B cell (primary cell): Measurements from ENCODE around the gene APMAP. TPM values are rescaled to one million over a fixed set of nuclear protein-coding genes. Genes with fewer than 3 reads are reported as not detected.

Experiments
- ATAC-seq: fragments of 200-7000 bp; cut with Tn5 transposase; one replicate; pipeline ENCODE4 v1.10.0; 2021; ENCODE audit warnings: low read depth, mild to moderate bottlenecking, moderate number of reproducible peaks, moderate library complexity
- CTCF ChIA-PET: fragments of 350-600 bp; sonication (Branson Sonifier 250); formaldehyde crosslinking; loops from one replicate; lab custom pipeline; 2021; ENCODE audit warnings: antibody characterized with exemption, inconsistent platforms; lab: Charles Lee
- POLR2A ChIA-PET: fragments of 350-600 bp; sonication (Branson Sonifier 250); formaldehyde crosslinking; loops from one replicate; lab custom pipeline; 2021; ENCODE audit warnings: antibody characterized with exemption; lab: Charles Lee
- DNase-seq: peaks from one replicate; pipeline ENCODE4 v3.0.0; 2013
- H2AFZ ChIP-seq: 2 replicates; pipeline ENCODE4 v1.6.1; 2012; ENCODE audit warnings: mild to moderate bottlenecking, low read depth, low read length; ENCODE audit not compliant: insufficient read depth, poor library complexity, severe bottlenecking
- H3K27ac ChIP-seq, 2 donors: 1 replicate in 1 of 2; 2 replicates in 1 of 2; pipeline ENCODE4 v1.5.1; 2012 to 2013; ENCODE audit warnings: low read length in 2 of 2, mild to moderate bottlenecking in 2 of 2, moderate library complexity in 1 of 2
- H3K27me3 ChIP-seq, 4 experiments: fragments of 200-600 bp in 1 of 4; sonication (generic) in 1 of 4; replicated peaks in 1 of 4; 1 replicate in 2 of 4; 2 replicates in 2 of 4; pipeline versions ENCODE4 v1.6.1 to v1.7.0; 2013 to 2016; ENCODE audit warnings: low read length in 3 of 4, mild to moderate bottlenecking in 2 of 4, mixed read lengths in 1 of 4, moderate library complexity in 1 of 4; ENCODE audit not compliant: insufficient read depth in 4 of 4, control insufficient read depth in 3 of 4; ENCODE audit errors: control extremely low read depth in 1 of 4
- H3K36me3 ChIP-seq, 2 experiments: replicated peaks in 1 of 2; 1 replicate in 1 of 2; 2 replicates in 1 of 2; pipeline versions ENCODE4 v1.6.1 to v1.7.1; 2013; ENCODE audit warnings: low read length in 1 of 2; ENCODE audit not compliant: insufficient read depth in 2 of 2, control insufficient read depth in 1 of 2; ENCODE audit errors: control extremely low read depth in 1 of 2, extremely low read depth in 1 of 2
- H3K4me1 ChIP-seq, 2 donors: fragments of 200-600 bp in 1 of 2; sonication (generic) in 1 of 2; 1 replicate in 1 of 2; 2 replicates in 1 of 2; pipeline versions ENCODE4 v1.5.1 to v1.6.1; 2013 to 2017; ENCODE audit warnings: low read length in 2 of 2; ENCODE audit not compliant: control insufficient read depth in 2 of 2, insufficient read depth in 2 of 2
- H3K4me2 ChIP-seq: replicated peaks from 2 replicates; pipeline ENCODE3; 2012; ENCODE audit warnings: mild to moderate bottlenecking, low read depth, low read length; ENCODE audit not compliant: poor library complexity, severe bottlenecking
- H3K4me3 ChIP-seq, 5 experiments: fragments of 200-600 bp in 1 of 5; sonication (generic) in 1 of 5; 1 replicate in 3 of 5; 2 replicates in 2 of 5; pipeline versions ENCODE4 v1.5.1 to v1.7.0; 2011 to 2016; ENCODE audit warnings: low read length in 4 of 5, mild to moderate bottlenecking in 4 of 5, low read depth in 2 of 5, control low read depth in 1 of 5, moderate library complexity in 1 of 5; ENCODE audit not compliant: insufficient read depth in 1 of 5; ENCODE audit errors: control extremely low read depth in 1 of 5, extremely low read depth in 1 of 5
- H3K79me2 ChIP-seq: fragments of 200-600 bp; sonication (generic); one replicate; pipeline ENCODE4 v1.6.0; 2016; ENCODE audit warnings: low read length; ENCODE audit not compliant: control insufficient read depth, insufficient read depth
- H3K9ac ChIP-seq: fragments of 200-600 bp; sonication (generic); 2 replicates; pipeline ENCODE4 v1.6.1; 2017; ENCODE audit warnings: mild to moderate bottlenecking, low read length, moderate library complexity
- H3K9me3 ChIP-seq, 3 donors: one replicate each; pipeline versions ENCODE4 v1.6.1 to v1.7.1; 2013; ENCODE audit warnings: low read length in 2 of 3; ENCODE audit not compliant: control insufficient read depth in 2 of 3, insufficient read depth in 1 of 3; ENCODE audit errors: control extremely low read depth in 1 of 3
- H4K20me1 ChIP-seq: 2 replicates; pipeline ENCODE4 v1.6.0; 2012; ENCODE audit warnings: mild to moderate bottlenecking, low read length; ENCODE audit not compliant: insufficient read depth, control insufficient read depth, poor library complexity, severe bottlenecking
- H3K27ac Mint-ChIP-seq: one replicate; pipeline ENCODE4 v1.8.0; 2021; ENCODE audit warnings: mixed read lengths
- H3K27me3 Mint-ChIP-seq: one replicate; pipeline ENCODE4 v1.8.0; 2021; ENCODE audit warnings: mixed read lengths
- H3K4me1 Mint-ChIP-seq: one replicate; pipeline ENCODE4 v1.8.0; 2021; ENCODE audit warnings: mixed read lengths
- H3K4me3 Mint-ChIP-seq: one replicate; pipeline ENCODE4 v1.8.0; 2021; ENCODE audit warnings: mixed read lengths
- H3K9me3 Mint-ChIP-seq: one replicate; pipeline ENCODE4 v1.8.0; 2022; ENCODE audit warnings: mixed read lengths; ENCODE audit not compliant: insufficient read depth
- CTCF ChIP-seq: fragments of 200-600 bp; IDR thresholded peaks from one replicate; pipeline ENCODE4 v1.8.0; 2022; ENCODE audit warnings: antibody characterized with exemption, mild to moderate bottlenecking
- EZH2 ChIP-seq: IDR thresholded peaks from 2 replicates; pipeline ENCODE4 v1.6.1; 2012; ENCODE audit warnings: borderline replicate concordance, low read depth, mild to moderate bottlenecking, moderate library complexity, low read length; ENCODE audit not compliant: insufficient read depth, poor library complexity, severe bottlenecking
- WGBS: methylation state at CpG from one replicate; pipeline ENCODE4 v1.1.5; 2013; ENCODE audit warnings: missing lambda C conversion rate; ENCODE audit not compliant: insufficient coverage; 5-methylcytosine and 5-hydroxymethylcytosine counted together
- intact Hi-C: fragments of 100-400 bp; cut with micrococcal nuclease; formaldehyde crosslinking; loops from one replicate; pipeline ENCODE4 v1.10.0; 2022
- polyA plus RNA-seq: library from polyadenylated mRNA; depleted of rRNA; stranded (reverse); fragments of >200 nt; gene quantifications from 2 replicates; pipeline ENCODE4 v1.2.3, GENCODE V29; 2012
- total RNA-seq, 2 donors: library from RNA; stranded (reverse); fragments of 120-200 nt in 1 of 2; gene quantifications; 1 replicate in 1 of 2; 2 replicates in 1 of 2; pipeline versions ENCODE4 v1.2.3 to v1.2.4, GENCODE V29; 2013 to 2022

Gene APMAP
- total and polyA plus RNA-seq, 2 donors (not counting 1 experiment from before 2014, with no cell fraction given), result 9.1 to 28.0 TPM

- no peaks in the 10 kb centered on the region for H3K27me3 Mint-ChIP-seq
- Histone ChIP-seq H3K4me2 (no peak overlapping the region), H3K4me3 (no peak overlapping the region), H3K79me2 (peaks cover 5% of the 10 kb centered on the region), H3K27ac (no peak overlapping the region), H2AFZ (no peak overlapping the region), H4K20me1 (peaks cover 42% of the 10 kb centered on the region), H3K9ac (no peak overlapping the region), H3K9me3 (no peaks in the 10 kb centered on the region), H3K36me3 (peaks cover 3 to 95% of the 10 kb centered on the region in 2 experiments), H3K4me1 (no peaks in the 10 kb centered on the region), H3K27me3 (no peaks in the 10 kb centered on the region)
- no peak for ATAC-seq
- H3K9me3 Mint-ChIP-seq, result no peaks in the 10 kb centered on the region
- 100% methylated on average over 6 of the region's 10 CpGs for WGBS
- no peaks in the 10 kb centered on the region for H3K4me1 Mint-ChIP-seq
- H3K4me3 Mint-ChIP-seq, result no peak overlapping the region
- ChIA-PET POLR2A (no interaction called here), CTCF (interaction anchor here (1.1 to 1.7 kb wide), 4 partner anchors 13 to 55 kb away, joined by 3 to 5 read pairs (median 4); no protein-coding TSS in a partner anchor)
- intact Hi-C loops, result no loop called here
- H3K27ac Mint-ChIP-seq, result peak overlapping the region; percentile 34
- TF ChIP-seq CTCF (no peak), EZH2 (no peak)
- no peak for DNase-seq
These were observed 16.9 kb upstream of the APMAP start for GRCh38 chr20:25009218-25010145.
